ENCODE data around the gene GREM1. TPM values are rescaled to one million over a fixed set of nuclear protein-coding genes. Genes with fewer than 3 reads are reported as not detected.

Gene GREM1
- total and polyA plus RNA-seq, 12 donors = 0.03 to 0.37 (median 0.19) TPM; not detected in 3

- no peak for TF ChIP-seq CTCF (IDR thresholded peaks at IDR 0.05)
- H3K9me3 ChIP-seq = no peaks in the 10 kb centered on the region
- ATAC-seq = no peak
- intact Hi-C loops (cut with DNase I) = no loop called here
- 45 to 49% methylated on average over 8 of the region's 8 CpGs for WGBS, 2 donors
- H3K4me3 ChIP-seq = no peak overlapping the region
- H3K4me1 ChIP-seq = no peaks in the 10 kb centered on the region
- H3K27ac ChIP-seq = no peak overlapping the region
- no peak for DNase-seq
- no peaks in the 10 kb centered on the region for H3K36me3 ChIP-seq
- peaks cover 0 to 70% (median 17%) of the 10 kb centered on the region in 7 donors for H3K27me3 ChIP-seq
These were observed 13.3 kb upstream of the GREM1 start for GRCh38 chr15:32704395-32704981.

- no peak for TF ChIP-seq CTCF (IDR thresholded peaks at IDR 0.05)
- 90% methylated on average over 2 of the region's 2 CpGs for WGBS, 2 donors
- intact Hi-C loops (cut with DNase I) = no loop called here
These were observed 12.4 kb upstream of the GREM1 start for GRCh38 chr15:32705446-32705845.

GRCh38 chr15:32706704-32707103, 11.1 kb upstream of the GREM1 start:
- intact Hi-C loops (cut with DNase I) = no loop called here

More at GRCh38 chr15:32705446-32705845, 12.4 kb upstream of the GREM1 start:
- Histone ChIP-seq H3K9me3 (no peaks in the 10 kb centered on the region), H3K27ac (no peak overlapping the region), H3K27me3 (peaks cover 0 to 67% (median 20%) of the 10 kb centered on the region in 7 donors), H3K4me3 (no peak overlapping the region), H3K36me3 (no peaks in the 10 kb centered on the region), H3K4me1 (no peaks in the 10 kb centered on the region)
- DNase-seq = no peak
- no peak for ATAC-seq

GRCh38 chr15:32707436-32707835, 10.4 kb upstream of the GREM1 start:
- Histone ChIP-seq H3K36me3 (no peaks in the 10 kb centered on the region), H3K9me3 (no peaks in the 10 kb centered on the region), H3K27me3 (peaks cover 0 to 71% (median 28%) of the 10 kb centered on the region in 7 donors), H3K4me3 (no peak overlapping the region), H3K4me1 (no peaks in the 10 kb centered on the region), H3K27ac (no peak overlapping the region)
- DNase-seq (no peak), ATAC-seq (no peak)
- intact Hi-C loops (cut with DNase I) = no loop called here
- no peak for TF ChIP-seq CTCF (IDR thresholded peaks at IDR 0.05)
- 57 to 68% methylated on average over 6 of the region's 6 CpGs for WGBS, 2 donors

More at GRCh38 chr15:32706704-32707103, 11.1 kb upstream of the GREM1 start:
- no peak for DNase-seq
- 64 to 79% methylated on average over 3 of the region's 3 CpGs for WGBS, 2 donors
- TF ChIP-seq CTCF (IDR thresholded peaks at IDR 0.05) = no peak
- no peaks in the 10 kb centered on the region for H3K36me3 ChIP-seq
- H3K27ac ChIP-seq = no peak overlapping the region
- H3K4me1 ChIP-seq = no peaks in the 10 kb centered on the region
- no peak overlapping the region for H3K4me3 ChIP-seq
- H3K9me3 ChIP-seq = no peaks in the 10 kb centered on the region
- H3K27me3 ChIP-seq = peaks cover 0 to 72% (median 25%) of the 10 kb centered on the region in 7 donors
- no peak for ATAC-seq
